Adrenal gland (tissue), 12 donors: ENCODE data around the gene KLK3. TPM values are rescaled to one million over a fixed set of nuclear protein-coding genes. Genes with fewer than 3 reads are reported as not detected.
A peak's percentile ranks its signal among the peaks of the same experiment; 100 is the strongest.

ENCODE experiments used
- DNase-seq, 7 donors: peaks; one replicate each; pipeline ENCODE4 v3.0.0-alpha.2; 2019 to 2020
- H3K27ac ChIP-seq, 5 donors: fragments of 200-600 bp; sonication (generic) in 4 of 5; 1 replicate in 3 of 5; 2 replicates in 2 of 5; pipeline versions ENCODE4 v1.5.1 to v1.8.0; 2016 to 2020; ENCODE audit warnings: mild to moderate bottlenecking in 1 of 5
- H3K27me3 ChIP-seq: fragments of 200-600 bp; 2 replicates; pipeline ENCODE4 v1.8.0; 2021
- H3K36me3 ChIP-seq, 2 donors: fragments of 200-600 bp; replicated peaks in 1 of 2; 1 replicate in 1 of 2; 2 replicates in 1 of 2; pipeline versions ENCODE4 v1.5.1 to v1.8.0; 2018 to 2022
- H3K4me1 ChIP-seq, 2 donors: fragments of 200-600 bp; replicated peaks in 1 of 2; 1 replicate in 1 of 2; 2 replicates in 1 of 2; pipeline versions ENCODE4 v1.5.1 to v1.8.0; 2018 to 2021
- H3K4me3 ChIP-seq, 4 donors: fragments of 200-600 bp; sonication (generic) in 3 of 4; one replicate each; pipeline ENCODE4 v1.5.1; 2016 to 2018
- H3K9me3 ChIP-seq, 3 donors: fragments of 200-600 bp; sonication (generic) in 1 of 3; replicated peaks in 1 of 3; 1 replicate in 2 of 3; 2 replicates in 1 of 3; pipeline versions ENCODE4 v1.5.1 to v1.8.0; 2016 to 2021
- CTCF ChIP-seq, 6 experiments: fragments of 450-650 bp in 4 of 6; fragments of 200-600 bp in 2 of 6; sonication (generic) in 1 of 6; IDR thresholded peaks; 1 replicate in 5 of 6; 2 replicates in 1 of 6; pipeline versions ENCODE4 v1.5.1 to v1.8.0; 2016 to 2021; ENCODE audit warnings: antibody characterized with exemption in 6 of 6, mild to moderate bottlenecking in 2 of 6, moderate library complexity in 1 of 6
- POLR2A ChIP-seq, 2 donors: fragments of 450-650 bp; IDR thresholded peaks; one replicate each; pipeline ENCODE4 v1.6.1; 2017; ENCODE audit warnings: antibody characterized with exemption in 2 of 2, mild to moderate bottlenecking in 2 of 2, moderate library complexity in 1 of 2
- WGBS, 4 donors: extraction: QIAGEN DNeasy Blood & Tissue Kit in 2 of 4; methylation state at CpG; one replicate each; pipeline versions ENCODE4 v1.1.5 to v1.1.7; 2013 to 2017; 5-methylcytosine and 5-hydroxymethylcytosine counted together
- intact Hi-C, 2 donors: fragments of 100-400 bp; cut with DNase I; formaldehyde crosslinking; loops; one replicate each; pipeline versions ENCODE4 v1.14.1 to v1.15.0; 2022 to 2023
- polyA plus RNA-seq, 3 donors: library from polyadenylated mRNA; stranded (reverse); fragments of 200-250 nt in 2 of 3; fragments of 350-450 nt in 1 of 3; fragmentation: Illumina TruSeq in 1 of 3; extraction: RNeasy Lipid Tissue Mini Kit (QIAGEN cat#74804) in 1 of 3; gene quantifications; one replicate each; pipeline ENCODE4 v1.2.3, GENCODE V29; 2013 to 2014
- total RNA-seq, 9 donors: library from RNA; depleted of rRNA in 4 of 9; stranded (reverse); fragments of >200 nt in 4 of 9; fragments of 120-200 nt in 1 of 9; fragmentation: NEBNext Ultra II Directional in 1 of 9; extraction: Animal tissue kit (Norgen Biotek cat#: 25700) in 1 of 9; gene quantifications; one replicate each; pipeline versions ENCODE4 v1.1.0 to v1.2.4, GENCODE V29; 2013 to 2023
- donor health status: healthy with polysubstance abuse.
- donor health status: Bipolar disorder and iron deficiency.
- donor health status: DM: yes; HTN: yes; CAD: no.
- donor health status: DM: no; HTN: no; CAD: no.
- donor health status: DM: no; HTN: no; CAD: no.
- donor health status: DM: yes; HTN: yes; CAD: no.

KLK3 gene
- total and polyA plus RNA-seq, 12 donors, result 0.11 to 26.0 (median 1.1) TPM; not detected in 4

- Histone ChIP-seq H3K27me3 (peaks cover 31% of the 10 kb centered on the region), H3K36me3 (no peaks in the 10 kb centered on the region), H3K9me3 (no peaks in the 10 kb centered on the region), H3K27ac (no peak overlapping the region), H3K4me3 (no peak overlapping the region), H3K4me1 (peaks cover 0 to 11% of the 10 kb centered on the region in 2 donors)
- TF ChIP-seq CTCF (IDR thresholded peaks at IDR 0.05) (no peak), POLR2A (IDR thresholded peaks at IDR 0.05) (no peak)
- 43 to 51% (median 45%) methylated on average over 2 to 8 of the region's 8 CpGs for WGBS, 4 donors
- DNase-seq, result no peak
- intact Hi-C loops, result no loop called here
Measured at GRCh38 chr19:50819636-50820035, 35.1 kb upstream of the KLK3 start.

GRCh38 chr19:50820086-50820485 lies 34.6 kb upstream of the KLK3 start:
- H3K27me3 ChIP-seq, result peaks cover 31% of the 10 kb centered on the region
- 17 to 33% (median 24%) methylated on average over 6 to 15 of the region's 15 CpGs for WGBS, 4 donors
- TF ChIP-seq CTCF (IDR thresholded peaks at IDR 0.05) (no peak), POLR2A (IDR thresholded peaks at IDR 0.05) (no peak)

GRCh38 chr19:50820549-50821247 lies 34.0 kb upstream of the KLK3 start:
- peaks cover 31% of the 10 kb centered on the region for H3K27me3 ChIP-seq
- no peaks in the 10 kb centered on the region for H3K9me3 ChIP-seq
- no peak for TF ChIP-seq POLR2A (IDR thresholded peaks at IDR 0.05)
- no peak for TF ChIP-seq CTCF (IDR thresholded peaks at IDR 0.05)
- H3K4me1 ChIP-seq, result peaks cover 0 to 11% of the 10 kb centered on the region in 2 donors
- peak overlapping the region in 1 of 4 donors; percentile 19 for H3K4me3 ChIP-seq
- H3K27ac ChIP-seq, result no peak overlapping the region
- 14 to 23% (median 20%) methylated on average over 15 to 20 of the region's 21 CpGs for WGBS, 4 donors
- intact Hi-C loops, result no loop called here
- no peak for DNase-seq
- H3K36me3 ChIP-seq, result no peaks in the 10 kb centered on the region

More at GRCh38 chr19:50820086-50820485, 34.6 kb upstream of the KLK3 start:
- Histone ChIP-seq H3K9me3 (no peaks in the 10 kb centered on the region), H3K4me1 (peaks cover 0 to 11% of the 10 kb centered on the region in 2 donors), H3K4me3 (no peak overlapping the region), H3K36me3 (no peaks in the 10 kb centered on the region), H3K27ac (no peak overlapping the region)
- DNase-seq, result no peak
- intact Hi-C loops, result no loop called here

- DNase-seq, result no peak
- TF ChIP-seq CTCF (IDR thresholded peaks at IDR 0.05) (no peak), POLR2A (IDR thresholded peaks at IDR 0.05) (no peak)
- intact Hi-C loops, result no loop called here
- H3K4me3 ChIP-seq, result no peak overlapping the region
- no peak overlapping the region for H3K27ac ChIP-seq
- H3K36me3 ChIP-seq, result no peaks in the 10 kb centered on the region
- peaks cover 31% of the 10 kb centered on the region for H3K27me3 ChIP-seq
- no peaks in the 10 kb centered on the region for H3K9me3 ChIP-seq
- WGBS, 4 donors, result 73 to 85% (median 81%) methylated on average over 4 of the region's 4 CpGs
- H3K4me1 ChIP-seq, result peaks cover 0 to 11% of the 10 kb centered on the region in 2 donors
Measured at GRCh38 chr19:50821248-50821612, 33.5 kb upstream of the KLK3 start.
